ENCODE data around the gene RAD51B. TPM values are rescaled to one million over a fixed set of nuclear protein-coding genes. Genes with fewer than 3 reads are reported as not detected.

The RAD51B gene
- total RNA-seq, 1 experiment from 2014 or later: 10.8 TPM

- BruUV-seq (replicated peaks): no TSS peak
- H4K20me1 ChIP-seq (ENCODE audit: low read length): no peaks in the 10 kb centered on the region
- peak overlapping the region; percentile 2 for H3K4me2 ChIP-seq (ENCODE audit: low read length)
- H3K4me1 ChIP-seq (ENCODE audit: insufficient read depth, low read length): peaks cover 59% of the 10 kb centered on the region
- no peak overlapping the region for H2AFZ ChIP-seq (ENCODE audit: low read length)
- peak overlapping the region; percentile 48 for H3K27ac ChIP-seq (ENCODE audit: low read length)
- no peaks in the 10 kb centered on the region for H3K27me3 ChIP-seq (ENCODE audit: low read length)
- ChIA-PET POLR2A (ENCODE audit: unreplicated experiment) (interaction anchor here (0.6 to 0.7 kb wide), 2 partner anchors 10 to 217 kb away, joined by 3 to 5 read pairs; no protein-coding TSS in a partner anchor), CTCF (interaction anchor here (0.7 kb wide), 1 partner anchor 93 kb away, joined by 6 read pairs; no protein-coding TSS in a partner anchor)
- H3K36me3 ChIP-seq (ENCODE audit: low read depth, low read length): no peaks in the 10 kb centered on the region
- intact Hi-C loops (cut with micrococcal nuclease): loop anchor here (2.0 to 5.0 kb wide), 4 partner anchors 54 to 161 kb away; no protein-coding TSS in a partner anchor
- no peaks in the 10 kb centered on the region for H3K9me3 ChIP-seq (ENCODE audit: low read length)
- peak; percentile 69 for ATAC-seq
- peak; percentile 88 for DNase-seq
- no peak overlapping the region for H3K9ac ChIP-seq (ENCODE audit: low read length)
- TF ChIP-seq CTCF (conservative IDR thresholded peaks at IDR 0.05; ENCODE audit: low read depth, low read length): no peak
- TF ChIP-seq EZH2 (IDR thresholded peaks at IDR 0.05; ENCODE audit: low read length, unreplicated experiment): no peak
- no peak for TF ChIP-seq EZH2phosphoT487 (IDR thresholded peaks at IDR 0.05; ENCODE audit: borderline replicate concordance, low read length)
- H3K79me2 ChIP-seq (ENCODE audit: low read length): no peaks in the 10 kb centered on the region
- no peaks in the 10 kb centered on the region for H3K9me2 ChIP-seq (replicated peaks; ENCODE audit: low read length)
- H3K4me3 ChIP-seq (ENCODE audit: low read length): no peak overlapping the region
- no peaks in the 10 kb centered on the region for H3F3A ChIP-seq (ENCODE audit: low read length, unreplicated experiment)
Measured at GRCh38 chr14:68468437-68469207, 649.0 kb downstream of the RAD51B start.

- no peaks in the 10 kb centered on the region for H3K9me3 ChIP-seq (ENCODE audit: low read length)
- H3K27ac ChIP-seq (ENCODE audit: low read length): peak overlapping the region; percentile 48
- intact Hi-C loops (cut with micrococcal nuclease): loop anchor here (2.0 to 5.0 kb wide), 4 partner anchors 53 to 162 kb away; no protein-coding TSS in a partner anchor
- ChIA-PET CTCF (no interaction called here), POLR2A (ENCODE audit: unreplicated experiment) (interaction anchor here (0.6 to 0.7 kb wide), 2 partner anchors 10 to 216 kb away, joined by 3 to 5 read pairs; no protein-coding TSS in a partner anchor)
- H3K4me1 ChIP-seq (ENCODE audit: insufficient read depth, low read length): peaks cover 53% of the 10 kb centered on the region
- H2AFZ ChIP-seq (ENCODE audit: low read length): no peak overlapping the region
- H3K27me3 ChIP-seq (ENCODE audit: low read length): no peaks in the 10 kb centered on the region
- BruUV-seq (replicated peaks): no TSS peak
- H3K79me2 ChIP-seq (ENCODE audit: low read length): no peaks in the 10 kb centered on the region
- H3K4me3 ChIP-seq (ENCODE audit: low read length): no peak overlapping the region
- no peaks in the 10 kb centered on the region for H3K9me2 ChIP-seq (replicated peaks; ENCODE audit: low read length)
- H3F3A ChIP-seq (ENCODE audit: low read length, unreplicated experiment): no peaks in the 10 kb centered on the region
- no peak for DNase-seq
- no peaks in the 10 kb centered on the region for H3K36me3 ChIP-seq (ENCODE audit: low read depth, low read length)
- H4K20me1 ChIP-seq (ENCODE audit: low read length): no peaks in the 10 kb centered on the region
- no peak overlapping the region for H3K9ac ChIP-seq (ENCODE audit: low read length)
- peak overlapping the region; percentile 2 for H3K4me2 ChIP-seq (ENCODE audit: low read length)
- no peak for TF ChIP-seq EZH2phosphoT487 (IDR thresholded peaks at IDR 0.05; ENCODE audit: borderline replicate concordance, low read length)
- no peak for TF ChIP-seq CTCF (conservative IDR thresholded peaks at IDR 0.05; ENCODE audit: low read depth, low read length)
- no peak for TF ChIP-seq EZH2 (IDR thresholded peaks at IDR 0.05; ENCODE audit: low read length, unreplicated experiment)
- peak; percentile 5; the same call in 1 of the 2 replicates for ATAC-seq
Measured at GRCh38 chr14:68469208-68469713, 649.7 kb downstream of the RAD51B start.

GRCh38 chr14:68470361-68470760 lies 650.8 kb downstream of the RAD51B start:
- POLR2A ChIA-PET (ENCODE audit: unreplicated experiment): no interaction called here
- Histone ChIP-seq H2AFZ (ENCODE audit: low read length) (no peak overlapping the region), H3K4me3 (ENCODE audit: low read length) (no peak overlapping the region), H3K36me3 (ENCODE audit: low read depth, low read length) (no peaks in the 10 kb centered on the region), H3K9me3 (ENCODE audit: low read length) (no peaks in the 10 kb centered on the region), H3K79me2 (ENCODE audit: low read length) (no peaks in the 10 kb centered on the region), H3K4me1 (ENCODE audit: insufficient read depth, low read length) (peaks cover 44% of the 10 kb centered on the region), H3F3A (ENCODE audit: low read length, unreplicated experiment) (no peaks in the 10 kb centered on the region), H3K27ac (ENCODE audit: low read length) (no peak overlapping the region), H3K4me2 (ENCODE audit: low read length) (no peak overlapping the region), H3K27me3 (ENCODE audit: low read length) (no peaks in the 10 kb centered on the region), H3K9me2 (replicated peaks; ENCODE audit: low read length) (no peaks in the 10 kb centered on the region), H4K20me1 (ENCODE audit: low read length) (no peaks in the 10 kb centered on the region), H3K9ac (ENCODE audit: low read length) (no peak overlapping the region)
- DNase-seq: no peak
- CTCF ChIA-PET: no interaction called here
- no TSS peak for BruUV-seq (replicated peaks)
- no peak for ATAC-seq
- intact Hi-C loops (cut with micrococcal nuclease): no loop called here
- TF ChIP-seq CTCF (conservative IDR thresholded peaks at IDR 0.05; ENCODE audit: low read depth, low read length): no peak
- no peak for TF ChIP-seq EZH2 (IDR thresholded peaks at IDR 0.05; ENCODE audit: low read length, unreplicated experiment)
- no peak for TF ChIP-seq EZH2phosphoT487 (IDR thresholded peaks at IDR 0.05; ENCODE audit: borderline replicate concordance, low read length)

Data from PC-3 (cell line).